Subcutaneous abdominal adipose tissue (tissue), 5 donors: ENCODE measurements around the gene PLP1.
A peak's percentile ranks its signal among the peaks of the same experiment; 100 is the strongest.
"Not testable (repeated sequence)": the region's sequence is repeated elsewhere in the genome, so short reads cannot be mapped to it uniquely, and the experiment has no call there.

Experiments used
- H3K27ac ChIP-seq: one replicate; pipeline ENCODE4 v1.7.0; 2013; ENCODE audit warnings: low read depth, mild to moderate bottlenecking, inconsistent platforms, low read length, moderate library complexity
- H3K27me3 ChIP-seq, 5 donors: one replicate each; pipeline ENCODE4 v1.7.0; 2013; ENCODE audit warnings: low read length in 5 of 5, inconsistent platforms in 1 of 5; ENCODE audit not compliant: control insufficient read depth in 5 of 5, insufficient read depth in 4 of 5
- H3K36me3 ChIP-seq, 5 donors: one replicate each; pipeline ENCODE4 v1.7.0; 2013; ENCODE audit warnings: low read length in 5 of 5; ENCODE audit not compliant: control insufficient read depth in 5 of 5, insufficient read depth in 5 of 5
- H3K4me1 ChIP-seq, 5 donors: one replicate each; pipeline ENCODE4 v1.7.0; 2013; ENCODE audit warnings: low read length in 5 of 5, mild to moderate bottlenecking in 3 of 5, moderate library complexity in 1 of 5; ENCODE audit not compliant: control insufficient read depth in 5 of 5, insufficient read depth in 5 of 5
- H3K4me3 ChIP-seq, 5 donors: one replicate each; pipeline ENCODE4 v1.7.0; 2013; ENCODE audit warnings: low read length in 5 of 5, low read depth in 1 of 5
- H3K9ac ChIP-seq, 5 donors: one replicate each; pipeline ENCODE4 v1.7.0; 2013; ENCODE audit warnings: low read length in 5 of 5, mild to moderate bottlenecking in 4 of 5, moderate library complexity in 3 of 5
- H3K9me3 ChIP-seq, 5 donors: one replicate each; pipeline ENCODE4 v1.7.0; 2013; ENCODE audit warnings: low read length in 5 of 5; ENCODE audit not compliant: control insufficient read depth in 5 of 5
- donor health status: healthy.
- donor health status: healthy.
- donor health status: healthy.
- donor health status: healthy.
- donor health status: healthy.

PLP1 gene

GRCh38 chrX:103818842-103819619 is 42.4 kb downstream of the PLP1 start:
- H3K4me1 ChIP-seq, result no peaks in the 10 kb centered on the region
- H3K9me3 ChIP-seq, result no peaks in the 10 kb centered on the region
- no peak overlapping the region for H3K9ac ChIP-seq
- H3K27me3 ChIP-seq, result peaks cover 0 to 2% (median 0%) of the 10 kb centered on the region in 5 donors
- H3K27ac ChIP-seq, result no peak overlapping the region
- H3K4me3 ChIP-seq, result no peak overlapping the region
- no peaks in the 10 kb centered on the region for H3K36me3 ChIP-seq

GRCh38 chrX:103820802-103821201 is 44.2 kb downstream of the PLP1 start:
- H3K9me3 ChIP-seq, H3K9ac ChIP-seq, H3K4me3 ChIP-seq, H3K27me3 ChIP-seq, H3K36me3 ChIP-seq, H3K27ac ChIP-seq, H3K4me1 ChIP-seq: not testable (repeated sequence)

- Histone ChIP-seq H3K9ac (no peak overlapping the region), H3K4me1 (no peaks in the 10 kb centered on the region), H3K9me3 (no peaks in the 10 kb centered on the region), H3K27me3 (peaks cover 0 to 7% (median 3%) of the 10 kb centered on the region in 5 donors), H3K4me3 (no peak overlapping the region), H3K27ac (no peak overlapping the region), H3K36me3 (no peaks in the 10 kb centered on the region)
Measured at GRCh38 chrX:103823591-103823990, 47.0 kb downstream of the PLP1 start.

- Histone ChIP-seq H3K4me3 (no peak overlapping the region), H3K9ac (no peak overlapping the region), H3K36me3 (no peaks in the 10 kb centered on the region), H3K9me3 (no peaks in the 10 kb centered on the region), H3K27me3 (peaks cover 0 to 7% (median 5%) of the 10 kb centered on the region in 5 donors), H3K4me1 (no peaks in the 10 kb centered on the region), H3K27ac (no peak overlapping the region)
Measured at GRCh38 chrX:103825881-103826280, 49.2 kb downstream of the PLP1 start.

- Histone ChIP-seq H3K27ac (no peak overlapping the region), H3K9me3 (peaks cover 0 to 2% (median 0%) of the 10 kb centered on the region in 5 donors), H3K9ac (no peak overlapping the region), H3K36me3 (no peaks in the 10 kb centered on the region), H3K27me3 (peaks cover 0 to 22% (median 19%) of the 10 kb centered on the region in 5 donors), H3K4me3 (no peak overlapping the region), H3K4me1 (peaks cover 0 to 10% (median 5%) of the 10 kb centered on the region in 5 donors)
Measured at GRCh38 chrX:103828529-103828928, 51.9 kb downstream of the PLP1 start.

GRCh38 chrX:103830848-103831247 is 54.2 kb downstream of the PLP1 start:
- Histone ChIP-seq H3K4me1 (peaks cover 0 to 10% (median 5%) of the 10 kb centered on the region in 5 donors), H3K9ac (no peak overlapping the region), H3K27ac (no peak overlapping the region), H3K27me3 (peaks cover 0 to 22% (median 14%) of the 10 kb centered on the region in 5 donors), H3K9me3 (peaks cover 0 to 2% (median 0%) of the 10 kb centered on the region in 5 donors), H3K4me3 (no peak overlapping the region), H3K36me3 (no peaks in the 10 kb centered on the region)

- peaks cover 0 to 10% (median 5%) of the 10 kb centered on the region in 5 donors for H3K4me1 ChIP-seq
- no peaks in the 10 kb centered on the region for H3K36me3 ChIP-seq
- H3K9me3 ChIP-seq, result peaks cover 0 to 2% (median 0%) of the 10 kb centered on the region in 5 donors
- no peak overlapping the region for H3K27ac ChIP-seq
- peaks cover 0 to 22% (median 14%) of the 10 kb centered on the region in 5 donors for H3K27me3 ChIP-seq
- peak overlapping the region in 1 of 5 donors; percentile 63 for H3K9ac ChIP-seq
- peak overlapping the region; percentile 51 to 72 (median 57) for H3K4me3 ChIP-seq
Measured at GRCh38 chrX:103831342-103831802, 54.7 kb downstream of the PLP1 start.

- peak within 1 kb of the TSS in 3 of 5 donors; percentile 16 to 67 (median 63) for H3K9ac ChIP-seq
- peaks cover 0 to 2% (median 0%) of the 10 kb centered on the region in 5 donors for H3K9me3 ChIP-seq
- H3K27ac ChIP-seq, result no peak within 1 kb of the TSS
- H3K4me3 ChIP-seq, result peak within 1 kb of the TSS; percentile 54 to 72 (median 68)
- H3K4me1 ChIP-seq, result peaks cover 0 to 10% (median 5%) of the 10 kb centered on the region in 5 donors
- H3K36me3 ChIP-seq, result no peaks in the 10 kb centered on the region
- peaks cover 0 to 22% (median 14%) of the 10 kb centered on the region in 5 donors for H3K27me3 ChIP-seq
Measured at GRCh38 chrX:103831803-103832544, 55.3 kb downstream of the PLP1 start, which contains the start of gene RAB9B. TSS of gene RAB9B (minus strand) at chrX:103832257. CDS start at chrX:103825784, 6,473 bp downstream.

- no peaks in the 10 kb centered on the region for H3K9me3 ChIP-seq
- no peaks in the 10 kb centered on the region for H3K4me1 ChIP-seq
- no peaks in the 10 kb centered on the region for H3K36me3 ChIP-seq
- no peak overlapping the region for H3K27ac ChIP-seq
- no peak overlapping the region for H3K9ac ChIP-seq
- H3K27me3 ChIP-seq, result peaks cover 0 to 6% (median 2%) of the 10 kb centered on the region in 5 donors
- no peak overlapping the region for H3K4me3 ChIP-seq
Measured at GRCh38 chrX:103839404-103839803, 62.8 kb downstream of the PLP1 start.
